NT2/D1 (cell line): ENCODE data around the gene FOSB.

Experiments
- YY1 ChIP-seq: IDR thresholded peaks from 2 replicates; pipeline ENCODE4 v1.6.1; 2011; ENCODE audit not compliant: insufficient read length, insufficient read depth
- ZNF274 ChIP-seq: IDR thresholded peaks from 2 replicates; pipeline ENCODE4 v1.6.1; 2011; ENCODE audit warnings: mild to moderate bottlenecking, low read depth, low read length

DNA sequence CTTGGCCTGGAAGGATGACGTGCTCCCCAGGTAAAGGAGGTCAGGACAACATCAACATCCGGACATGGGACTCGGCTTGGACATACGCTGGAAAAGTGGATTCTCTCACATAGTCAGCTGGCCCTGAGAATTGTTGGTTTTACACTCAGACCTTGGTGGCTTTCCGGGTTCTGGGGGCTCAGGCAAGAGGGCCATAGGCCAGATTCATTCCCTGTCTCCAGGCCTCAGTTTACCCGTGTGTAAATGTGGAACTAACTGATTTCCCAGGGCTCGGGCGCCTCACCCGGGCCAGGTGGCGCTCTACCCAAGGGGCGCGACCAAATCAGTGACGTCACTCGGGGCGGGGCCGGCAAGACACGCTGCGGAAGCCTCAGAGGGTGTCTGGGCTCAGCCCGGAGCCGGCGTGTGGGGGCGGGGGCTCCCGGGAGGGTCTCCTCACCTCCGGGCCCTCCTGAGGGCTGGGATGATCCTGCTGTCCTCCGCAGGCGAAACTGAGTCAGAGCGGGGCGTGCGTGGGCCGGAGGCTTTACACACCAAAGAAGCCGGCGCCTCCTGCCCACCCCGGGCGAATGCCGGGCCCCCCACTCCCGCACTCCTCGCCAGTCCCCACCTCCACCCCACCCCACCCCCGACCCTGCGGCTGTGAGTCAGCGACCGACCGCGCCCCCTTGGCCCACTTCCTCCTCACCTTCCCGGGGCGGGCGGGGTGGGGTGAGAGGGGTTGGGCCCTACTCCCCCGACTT is 38.6 kb downstream of the FOSB start:
- TF ChIP-seq YY1 (no peak), ZNF274 (no peak)
